GM06990 (cell line): ENCODE measurements around the gene VPS26C.
A peak's percentile ranks its signal among the peaks of the same experiment; 100 is the strongest.

ENCODE experiments used
- DNase-seq: peaks from one replicate; pipeline ENCODE4 v3.0.0-alpha.2; 2011; ENCODE audit not compliant: insufficient read length; ENCODE audit errors: extremely low read depth
- H3K27me3 ChIP-seq: replicated peaks from 2 replicates; pipeline ENCODE4 v1.6.0; 2011; ENCODE audit warnings: low read length; ENCODE audit not compliant: control insufficient read depth, insufficient read depth
- H3K36me3 ChIP-seq: 2 replicates; pipeline ENCODE4 v1.5.1; 2011; ENCODE audit warnings: low read length; ENCODE audit not compliant: control insufficient read depth, insufficient read depth
- H3K4me3 ChIP-seq: replicated peaks from 2 replicates; pipeline ENCODE4 v1.5.1; 2011; ENCODE audit warnings: low read depth, mild to moderate bottlenecking, control low read depth, low read length
- TF ChIP-seq, protein P1 (sequence below): IDR thresholded peaks from 2 replicates; pipeline ENCODE4 v1.5.1; 2011; ENCODE audit warnings: low read length, control low read depth, mild to moderate bottlenecking, inconsistent platforms; ENCODE audit not compliant: insufficient read depth, poor library complexity, severe bottlenecking

The VPS26C gene

DNA sequence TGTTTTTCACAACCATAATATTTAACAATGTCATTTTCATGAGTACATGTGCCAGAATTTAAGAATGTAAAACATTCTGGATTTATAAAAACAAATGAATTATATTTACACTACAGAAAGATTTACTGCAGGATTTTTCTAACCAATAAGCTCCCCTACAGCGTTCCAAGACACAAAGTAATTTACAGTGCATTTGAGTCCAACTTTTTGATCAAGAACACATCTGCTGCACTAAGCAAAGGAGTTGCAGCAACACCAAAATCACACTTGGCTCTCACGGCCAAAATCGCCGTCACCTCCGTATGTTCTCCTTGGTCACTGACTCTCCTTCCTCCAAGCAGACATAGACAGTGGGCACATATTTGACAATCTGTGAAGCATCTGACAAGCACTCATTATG, 7.7 kb downstream of the VPS26C start:
- no peak overlapping the region for H3K4me3 ChIP-seq
- H3K27me3 ChIP-seq, result no peaks in the 10 kb centered on the region
- TF ChIP-seq, protein P1, sequence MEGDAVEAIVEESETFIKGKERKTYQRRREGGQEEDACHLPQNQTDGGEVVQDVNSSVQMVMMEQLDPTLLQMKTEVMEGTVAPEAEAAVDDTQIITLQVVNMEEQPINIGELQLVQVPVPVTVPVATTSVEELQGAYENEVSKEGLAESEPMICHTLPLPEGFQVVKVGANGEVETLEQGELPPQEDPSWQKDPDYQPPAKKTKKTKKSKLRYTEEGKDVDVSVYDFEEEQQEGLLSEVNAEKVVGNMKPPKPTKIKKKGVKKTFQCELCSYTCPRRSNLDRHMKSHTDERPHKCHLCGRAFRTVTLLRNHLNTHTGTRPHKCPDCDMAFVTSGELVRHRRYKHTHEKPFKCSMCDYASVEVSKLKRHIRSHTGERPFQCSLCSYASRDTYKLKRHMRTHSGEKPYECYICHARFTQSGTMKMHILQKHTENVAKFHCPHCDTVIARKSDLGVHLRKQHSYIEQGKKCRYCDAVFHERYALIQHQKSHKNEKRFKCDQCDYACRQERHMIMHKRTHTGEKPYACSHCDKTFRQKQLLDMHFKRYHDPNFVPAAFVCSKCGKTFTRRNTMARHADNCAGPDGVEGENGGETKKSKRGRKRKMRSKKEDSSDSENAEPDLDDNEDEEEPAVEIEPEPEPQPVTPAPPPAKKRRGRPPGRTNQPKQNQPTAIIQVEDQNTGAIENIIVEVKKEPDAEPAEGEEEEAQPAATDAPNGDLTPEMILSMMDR, result no peak
- no peak for DNase-seq
- H3K36me3 ChIP-seq, result no peaks in the 10 kb centered on the region; the same call in 1 of the 2 replicates

DNA sequence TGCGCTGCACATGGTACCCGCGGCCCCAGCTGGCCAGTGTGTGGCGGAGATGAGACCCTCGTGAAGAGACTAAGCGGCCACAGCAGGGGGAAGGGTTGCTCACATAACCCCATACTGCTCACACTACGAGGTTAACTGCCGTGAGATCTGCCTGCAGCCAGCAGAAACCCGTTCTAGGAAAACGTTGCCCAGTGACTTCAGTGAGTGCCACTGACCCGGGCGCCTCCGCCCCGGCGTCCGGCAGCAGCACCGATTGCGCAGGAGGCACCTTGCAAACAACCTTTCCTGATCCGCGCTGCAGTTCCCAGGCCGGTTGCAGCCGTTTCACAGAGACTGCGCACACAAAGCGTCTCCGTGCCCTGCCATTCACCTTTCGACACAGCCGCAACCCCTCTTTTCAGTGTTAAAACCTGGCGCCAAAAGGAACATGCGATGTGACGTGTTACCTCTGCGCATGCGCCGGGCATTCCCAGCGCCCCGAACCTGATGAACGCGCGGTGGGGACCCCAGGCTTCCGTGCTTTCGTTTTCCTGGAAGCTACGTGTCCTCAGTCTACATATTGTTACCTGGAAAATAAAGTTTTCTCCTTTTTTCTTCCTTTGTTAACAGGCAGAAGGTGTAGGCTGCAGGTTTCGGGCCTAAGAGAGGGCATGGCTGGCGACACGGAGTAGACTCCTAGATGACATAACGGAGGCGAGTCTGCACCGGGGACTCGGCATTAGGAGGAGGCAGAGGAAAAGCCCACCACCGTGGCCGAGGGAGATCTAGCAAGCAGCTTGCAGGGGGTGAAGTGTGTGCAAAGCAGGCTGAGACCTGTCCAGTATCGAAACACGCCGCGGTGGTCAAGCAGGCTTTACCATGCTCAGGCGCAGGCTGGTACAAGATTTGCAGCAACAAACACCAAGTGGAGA, 8.9 kb downstream of the VPS26C start:
- peak; percentile 84 for DNase-seq
- Histone ChIP-seq H3K27me3 (no peaks in the 10 kb centered on the region), H3K36me3 (no peaks in the 10 kb centered on the region; the same call in 1 of the 2 replicates), H3K4me3 (peak overlapping the region; percentile 66)
- TF ChIP-seq, protein P1, result no peak

DNA sequence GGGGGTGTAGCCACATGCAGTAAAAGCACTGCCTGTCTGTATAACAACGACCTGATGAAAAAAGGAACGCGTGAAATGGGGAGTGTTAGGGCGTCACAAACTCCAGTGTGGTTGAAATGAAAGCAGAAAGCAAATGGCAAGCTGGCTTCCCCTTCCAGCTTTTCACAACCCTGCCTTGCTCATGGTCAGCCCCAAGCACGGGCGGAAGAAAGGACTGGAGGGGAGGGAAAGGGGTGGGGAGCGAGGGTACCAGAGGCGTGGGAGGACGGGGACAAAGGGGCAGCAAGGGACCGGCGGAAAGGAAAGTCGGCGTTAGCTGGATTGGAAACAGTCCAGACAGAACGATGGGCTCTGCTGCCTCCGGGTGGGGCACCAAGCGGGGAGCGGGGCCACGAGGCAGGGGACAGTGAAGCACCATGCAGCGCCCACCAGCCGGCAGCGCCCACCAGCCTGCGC, 9.6 kb downstream of the VPS26C start:
- Histone ChIP-seq H3K36me3 (no peaks in the 10 kb centered on the region; the same call in 1 of the 2 replicates), H3K27me3 (no peaks in the 10 kb centered on the region), H3K4me3 (peak overlapping the region; percentile 66)
- DNase-seq, result no peak
- TF ChIP-seq, protein P1, result no peak

DNA sequence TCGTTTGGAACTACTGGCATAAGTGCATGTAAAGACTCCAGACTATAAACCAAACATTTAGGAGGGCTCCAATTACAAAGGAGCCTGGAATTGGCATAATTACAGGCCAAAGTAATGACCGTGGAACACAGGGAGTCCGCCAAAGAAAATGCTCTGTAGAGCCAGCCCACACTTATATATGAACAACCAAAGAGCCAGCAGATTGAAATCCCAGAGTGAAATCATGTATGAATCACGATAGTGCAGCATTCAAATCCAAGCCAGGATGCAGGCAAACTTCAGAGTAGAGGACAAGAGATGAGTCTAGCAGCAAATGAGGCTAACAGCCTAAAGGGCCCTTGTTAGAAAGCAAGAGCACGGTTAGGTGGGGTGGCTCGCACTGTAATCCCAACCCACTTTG, 13.1 kb downstream of the VPS26C start:
- H3K4me3 ChIP-seq, result no peak overlapping the region
- no peaks in the 10 kb centered on the region for H3K36me3 ChIP-seq
- TF ChIP-seq, protein P1, result no peak
- no peak for DNase-seq
- no peaks in the 10 kb centered on the region for H3K27me3 ChIP-seq

DNA sequence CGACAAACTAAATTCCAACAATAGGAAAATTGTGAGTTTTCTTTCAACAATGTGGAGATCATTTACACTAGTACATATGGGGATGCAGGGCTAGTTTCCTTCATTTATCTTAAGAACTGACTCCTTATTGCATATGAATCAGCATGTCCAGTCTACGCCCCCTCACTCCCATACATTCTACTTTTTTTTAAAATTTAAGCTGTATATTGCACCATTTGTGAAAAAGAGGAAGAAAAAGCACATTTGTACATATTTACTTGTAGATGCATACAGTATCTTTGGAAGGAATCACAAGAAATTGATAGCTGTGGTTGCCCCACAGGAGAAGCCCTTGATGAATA, 15.9 kb downstream of the VPS26C start:
- no peaks in the 10 kb centered on the region for H3K27me3 ChIP-seq
- DNase-seq, result no peak
- TF ChIP-seq, protein P1, result no peak
- H3K4me3 ChIP-seq, result no peak overlapping the region
- H3K36me3 ChIP-seq, result no peaks in the 10 kb centered on the region
